ENCODE data around the gene GPC6.

GPC6 gene

DNA sequence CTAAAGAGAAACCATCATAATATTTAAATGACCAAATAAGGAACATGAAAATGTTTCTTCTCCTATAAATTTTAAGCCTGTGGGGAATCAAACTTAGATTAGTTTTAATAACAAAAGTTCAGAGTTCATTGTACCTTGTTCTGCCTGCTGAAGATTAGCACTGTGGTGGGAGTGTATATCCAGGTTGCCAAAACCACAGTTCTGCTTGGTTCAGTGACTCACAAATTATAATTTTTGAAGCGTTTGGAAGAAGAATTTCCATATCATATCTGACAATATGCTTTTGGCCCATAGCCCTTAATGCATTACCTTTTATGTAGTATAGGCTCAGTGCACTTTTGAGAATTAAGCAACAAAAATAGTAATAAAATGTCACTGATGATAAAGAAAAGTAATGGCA is 545.2 kb downstream of the GPC6 start:
- DNase-seq: no peak

DNA sequence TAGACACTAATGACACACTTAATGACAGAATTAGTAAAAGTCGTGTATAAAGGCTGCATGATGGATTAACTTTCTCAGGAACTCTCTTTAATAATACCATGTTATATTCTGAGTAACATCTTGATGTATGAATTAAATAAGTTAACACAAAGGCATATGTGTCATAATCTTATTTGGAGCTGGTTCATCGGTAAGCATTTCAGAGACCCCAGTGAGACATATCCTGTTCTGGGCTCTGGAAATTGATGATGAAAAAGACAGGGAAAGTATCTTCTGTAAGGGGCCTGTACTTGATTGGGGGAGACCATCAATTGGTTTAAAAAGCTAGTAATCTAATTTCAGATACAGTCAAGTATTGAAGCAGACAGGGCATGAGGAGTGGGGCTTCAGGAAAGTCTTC is 547.9 kb downstream of the GPC6 start:
- DNase-seq: no peak

DNA sequence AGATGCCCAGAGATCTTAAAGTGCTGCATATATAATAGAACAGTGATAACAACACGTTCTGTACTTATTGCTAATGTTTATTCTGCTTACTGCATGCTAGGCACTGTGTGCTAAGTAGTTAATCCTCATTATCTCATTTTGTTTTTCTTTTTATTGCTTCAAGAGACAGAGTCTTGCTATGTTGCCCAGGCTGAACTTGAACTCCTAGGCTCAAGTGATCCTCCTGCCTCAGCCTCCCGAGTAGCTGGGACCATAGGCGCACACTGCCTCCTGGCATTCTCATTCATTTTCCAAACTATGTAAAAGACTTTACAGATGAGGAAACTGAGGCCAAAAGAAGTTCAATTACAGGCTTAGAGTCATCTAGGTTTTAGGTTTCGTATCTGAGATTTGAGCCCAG is 548.4 kb downstream of the GPC6 start:
- DNase-seq: no peak

DNA sequence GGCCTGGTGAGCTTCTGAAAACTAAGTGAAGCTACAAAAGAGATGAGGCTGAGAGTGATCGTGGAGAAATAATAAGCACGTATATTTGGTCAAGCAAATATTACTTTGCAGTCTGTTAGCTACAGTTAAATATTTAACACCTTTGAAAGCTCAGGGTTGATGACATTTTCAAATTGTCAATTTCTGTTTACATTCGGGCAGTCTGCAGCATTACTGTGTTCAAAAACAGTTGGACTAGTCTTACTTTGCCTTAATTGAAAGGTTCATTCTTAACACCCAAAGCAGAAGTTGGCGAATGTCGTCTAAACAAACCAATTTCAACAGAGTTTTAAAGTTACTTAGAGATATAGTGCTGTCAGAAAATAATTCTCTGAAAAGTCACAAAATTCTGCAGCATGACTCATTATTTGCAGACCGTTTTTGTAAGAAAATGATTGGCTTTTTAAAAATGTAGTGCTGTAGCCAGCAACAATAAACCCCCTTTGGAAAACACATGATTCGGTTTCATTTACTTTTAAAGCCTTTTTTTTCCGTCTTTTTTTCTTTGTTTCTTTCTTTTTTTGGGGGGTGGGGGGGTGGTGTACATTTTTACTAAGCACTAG is 549.0 kb downstream of the GPC6 start:
- no peak for DNase-seq

DNA sequence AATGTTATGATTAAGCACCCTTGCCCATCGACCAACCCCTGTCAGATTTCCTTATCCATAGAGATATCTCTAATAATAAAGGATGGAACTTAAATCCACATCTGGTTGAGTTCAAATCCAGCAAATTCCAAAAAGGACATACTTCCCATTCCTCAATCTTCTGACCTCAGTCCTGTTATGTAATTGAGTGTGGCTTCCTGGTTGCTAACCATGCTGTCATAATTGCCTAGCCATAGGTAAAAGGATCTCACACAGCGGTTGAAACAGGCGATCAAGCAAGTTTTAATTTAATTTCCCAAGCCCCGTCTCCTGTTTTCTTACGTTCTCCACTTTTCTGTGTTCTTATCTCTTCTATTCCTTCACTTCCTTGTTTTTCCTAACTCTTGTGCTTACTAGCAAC is 550.3 kb downstream of the GPC6 start:
- no peak for DNase-seq

DNA sequence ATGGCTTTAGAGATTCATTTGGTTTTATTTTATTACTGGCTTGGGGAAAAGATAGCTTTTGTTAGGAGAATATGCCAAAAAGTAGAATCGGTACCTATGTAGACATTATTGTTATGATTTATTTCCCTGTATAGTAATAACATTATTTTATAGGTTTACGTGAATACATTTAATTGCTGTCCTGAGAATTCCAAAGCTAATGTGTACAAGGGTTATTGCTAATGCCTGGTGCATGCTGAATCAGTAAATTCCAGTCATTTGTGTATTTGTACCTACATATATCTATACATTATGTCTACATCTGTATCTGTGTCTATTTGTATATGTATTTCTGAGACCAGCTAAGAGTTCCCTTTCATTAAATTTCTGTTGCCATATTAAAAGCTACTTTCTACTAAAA is 550.9 kb downstream of the GPC6 start:
- DNase-seq: no peak

DNA sequence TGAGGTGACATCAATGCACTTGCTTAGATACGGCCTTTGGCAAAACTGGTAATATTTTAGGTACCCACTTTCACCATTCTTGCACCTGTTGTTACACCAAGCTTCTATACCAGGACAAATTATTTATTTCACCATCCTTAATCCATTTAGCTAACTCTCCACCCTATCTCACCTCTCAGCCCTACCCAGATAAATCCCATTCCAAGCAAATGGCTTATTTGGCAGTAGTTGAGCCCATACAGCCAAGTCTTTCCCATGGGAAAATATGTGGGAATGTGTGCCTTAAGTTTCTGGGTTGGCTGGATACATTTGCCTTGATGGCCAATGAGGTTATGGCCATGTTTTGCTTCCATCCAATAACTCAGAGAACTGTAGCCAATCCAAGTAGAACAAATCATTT is 551.9 kb downstream of the GPC6 start:
- no peak for DNase-seq

DNA sequence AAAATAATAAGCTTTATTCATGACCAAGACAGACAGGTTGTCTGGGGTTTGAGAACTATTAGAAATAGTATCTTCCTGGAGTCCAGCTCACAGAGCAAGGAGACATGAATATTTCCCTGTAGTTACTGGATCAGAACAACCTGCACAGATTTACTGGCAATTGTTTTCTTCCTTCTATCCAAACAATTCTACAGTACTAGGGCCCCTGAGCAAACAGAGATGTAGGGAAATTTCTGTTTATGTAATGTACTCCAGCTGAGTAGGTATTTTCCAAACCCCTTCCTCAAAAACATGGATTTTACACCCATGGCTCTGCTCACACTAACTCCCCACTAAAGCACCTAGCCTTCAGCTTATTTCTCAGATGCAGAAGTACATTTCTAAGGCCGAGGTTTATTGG is 557.6 kb downstream of the GPC6 start:
- DNase-seq: no peak

DNA sequence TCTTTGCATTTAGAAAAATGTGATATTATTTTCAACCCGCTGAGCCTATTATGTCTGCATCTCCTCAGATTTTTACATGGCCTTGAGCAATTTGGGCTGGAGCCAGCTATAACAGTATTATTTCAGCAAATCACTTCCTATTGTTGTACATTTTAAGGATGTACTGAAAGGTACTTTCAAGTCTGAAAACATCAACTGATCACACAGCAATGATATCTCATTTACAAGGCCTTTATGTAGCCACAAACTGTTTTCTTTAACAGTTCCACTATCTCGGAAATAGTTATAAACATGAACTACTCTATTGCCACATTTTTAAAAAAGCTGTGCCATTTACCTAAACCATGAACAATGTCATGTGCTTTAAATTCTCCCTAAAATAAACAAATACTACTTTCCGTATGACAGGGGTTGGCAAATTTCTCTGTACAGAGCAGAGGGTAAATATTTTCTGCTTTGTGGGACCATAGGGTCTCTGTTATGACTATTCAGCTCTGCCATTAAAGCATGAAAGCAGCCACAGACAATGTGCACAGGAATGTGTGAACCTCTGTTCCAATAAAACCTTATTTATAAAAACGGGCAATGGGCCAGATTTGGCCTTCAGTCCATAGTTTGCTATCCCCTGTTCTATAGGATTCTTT is 560.4 kb downstream of the GPC6 start:
- no peak for DNase-seq

DNA sequence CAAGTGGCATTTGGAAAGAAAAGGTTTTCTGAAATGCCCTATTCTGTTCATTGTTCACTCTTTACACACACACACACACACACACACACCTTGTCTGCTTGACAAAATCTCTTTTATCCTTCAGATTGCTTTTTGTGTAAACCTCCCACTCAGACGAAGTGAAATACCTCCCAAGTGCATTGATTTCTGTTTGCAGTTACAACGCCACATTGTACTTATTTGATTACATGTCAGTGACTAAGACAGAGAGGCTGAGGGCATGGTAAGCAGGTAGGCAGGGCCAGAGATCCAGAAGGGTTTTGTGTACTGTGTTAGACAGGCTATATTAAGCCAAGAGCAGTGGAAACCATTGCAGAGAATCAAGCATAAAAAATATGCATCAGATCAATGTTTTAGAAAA is 561.8 kb downstream of the GPC6 start:
- DNase-seq: no peak

DNA sequence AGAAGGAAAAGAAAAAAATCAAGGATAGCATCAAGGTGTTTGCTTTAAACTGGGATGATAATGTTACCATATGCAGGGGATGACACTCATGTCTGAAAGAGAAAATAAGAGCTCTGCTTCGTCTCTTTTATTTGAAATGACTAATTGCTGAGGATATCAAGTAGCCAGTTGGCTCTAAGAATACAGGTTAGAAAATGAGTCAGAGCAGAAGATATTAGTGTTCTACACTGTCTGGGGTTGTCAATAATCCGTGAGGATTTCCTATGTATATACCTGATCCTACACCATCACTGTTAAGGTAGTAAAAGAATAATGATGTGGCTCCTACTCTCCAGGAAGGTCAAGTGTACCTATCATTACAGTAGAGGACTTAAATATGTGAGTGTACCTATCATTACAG is 562.5 kb downstream of the GPC6 start:
- no peak for DNase-seq

DNA sequence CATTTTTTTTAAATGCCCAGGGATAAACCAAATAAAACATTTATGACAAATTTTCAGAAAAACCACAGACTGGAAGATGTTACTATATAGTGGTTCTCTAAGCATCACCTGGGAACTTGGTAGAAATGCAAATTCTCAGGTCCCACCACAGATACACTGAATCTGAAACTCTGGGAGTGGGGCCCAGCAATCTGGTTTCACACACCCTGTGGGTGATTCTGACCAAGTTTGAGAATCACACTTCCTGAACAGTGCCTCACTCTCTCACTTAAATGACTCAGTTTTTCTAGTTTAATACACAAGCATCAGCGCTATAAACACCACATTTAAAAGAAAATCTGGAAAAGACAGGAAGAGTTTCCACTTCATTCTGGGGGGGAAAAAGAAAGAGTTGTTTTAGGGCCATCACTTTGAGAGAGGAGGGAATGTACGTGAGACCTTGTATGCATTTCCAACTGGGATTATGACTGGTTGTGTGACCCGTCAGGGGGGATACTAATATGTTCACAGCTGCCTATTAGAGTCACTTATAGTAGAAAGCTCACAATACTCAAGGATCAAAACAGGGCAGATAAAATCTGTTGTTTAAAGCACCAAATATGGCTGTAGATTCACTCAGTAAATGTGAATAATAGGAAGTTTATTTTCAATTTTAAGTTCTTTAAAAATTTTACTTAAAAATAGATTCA is 567.7 kb downstream of the GPC6 start:
- DNase-seq: no peak

DNA sequence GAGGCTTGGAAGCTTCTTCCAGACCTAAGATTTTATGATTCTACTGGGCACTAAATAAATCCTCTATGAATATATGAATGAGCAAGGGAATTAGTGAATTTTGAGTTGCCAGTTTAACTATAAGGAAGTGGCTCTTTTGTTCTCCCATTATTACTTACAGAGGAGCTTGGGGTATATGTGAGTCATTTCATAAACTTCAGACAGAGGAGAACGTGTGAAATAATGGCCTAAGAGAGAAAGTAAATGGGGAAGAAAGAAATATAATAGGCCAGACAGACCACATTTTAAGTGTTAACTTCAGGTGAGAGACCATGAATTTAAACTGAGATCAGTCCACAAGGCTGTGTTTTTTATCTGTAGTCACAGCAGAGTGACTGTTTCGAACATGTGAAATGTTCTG is 570.9 kb downstream of the GPC6 start:
- no peak for DNase-seq

DNA sequence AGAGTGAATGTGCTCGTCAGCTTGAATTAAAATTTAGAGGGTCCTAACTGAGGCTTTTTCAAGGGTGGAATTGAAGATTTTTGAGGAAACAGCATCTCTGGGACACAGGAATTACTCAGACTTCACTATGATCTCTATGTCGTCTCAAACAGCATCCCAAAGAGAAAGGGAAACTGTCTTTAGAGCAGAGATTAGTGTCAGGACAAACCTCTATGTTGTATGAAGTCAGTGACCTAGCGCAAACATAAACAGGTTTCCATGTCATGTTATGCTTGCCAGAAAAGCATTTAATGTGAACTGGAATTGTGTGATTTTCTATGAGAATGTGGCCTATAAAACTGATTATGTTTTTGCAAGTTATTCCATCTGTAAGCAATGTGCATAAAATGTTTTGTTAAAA is 573.7 kb downstream of the GPC6 start:
- no peak for DNase-seq

DNA sequence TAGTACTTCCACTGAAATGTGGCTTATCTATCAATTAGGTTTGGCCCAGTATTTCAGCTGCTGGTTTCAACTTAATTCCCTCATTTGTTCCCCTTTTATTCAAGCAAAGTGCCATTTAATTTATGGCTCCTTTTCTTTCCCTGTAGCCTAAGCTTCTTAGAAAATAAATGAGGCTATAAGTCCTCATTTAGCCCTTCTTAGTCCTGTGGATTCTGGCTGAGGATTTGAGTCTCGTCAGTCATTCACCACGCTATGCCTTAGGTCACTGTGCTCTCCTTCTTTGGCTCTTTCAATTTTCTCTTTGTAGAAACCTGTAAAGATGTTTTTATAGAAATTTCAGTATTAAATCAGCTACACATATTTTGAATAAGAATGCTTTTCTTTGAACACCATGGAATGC is 579.1 kb downstream of the GPC6 start:
- no peak for DNase-seq

DNA sequence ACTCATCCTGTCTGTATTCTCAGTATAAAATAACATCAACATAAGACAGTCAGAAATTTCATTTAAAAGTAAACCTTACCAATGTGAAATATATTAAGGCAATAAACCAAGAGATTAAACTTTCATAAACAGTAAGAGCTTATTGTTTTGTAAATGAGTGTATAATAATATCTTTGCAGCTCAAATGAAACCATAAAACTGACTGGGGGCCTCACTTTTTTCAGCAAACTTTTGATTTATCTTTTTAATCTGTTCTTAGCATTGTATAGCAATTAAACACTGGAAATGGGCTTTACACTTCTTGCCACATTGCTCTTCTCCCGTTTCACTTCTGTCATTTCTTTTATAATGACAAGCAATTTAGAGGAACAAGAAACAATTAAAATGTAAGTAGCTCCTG is 580.3 kb downstream of the GPC6 start:
- DNase-seq: no peak

DNA sequence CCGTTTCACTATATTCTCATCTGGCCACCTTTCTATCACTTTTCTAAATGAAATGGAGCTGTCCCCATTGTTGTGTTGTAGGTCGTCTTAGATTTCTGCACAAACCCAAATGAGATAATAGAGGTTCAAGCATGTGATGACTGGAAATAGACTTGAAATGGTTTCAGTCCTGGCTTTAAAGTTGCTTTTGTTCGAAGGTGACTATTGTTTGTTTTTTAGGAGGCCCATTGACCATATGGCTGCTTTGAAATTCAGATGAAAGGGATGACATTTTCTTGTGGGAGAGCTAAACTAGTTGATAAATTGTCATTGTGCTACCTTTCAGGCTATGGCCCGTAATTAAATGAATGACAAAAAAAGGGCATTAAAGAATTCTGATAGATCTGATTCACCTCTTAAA is 583.7 kb downstream of the GPC6 start:
- no peak for DNase-seq

DNA sequence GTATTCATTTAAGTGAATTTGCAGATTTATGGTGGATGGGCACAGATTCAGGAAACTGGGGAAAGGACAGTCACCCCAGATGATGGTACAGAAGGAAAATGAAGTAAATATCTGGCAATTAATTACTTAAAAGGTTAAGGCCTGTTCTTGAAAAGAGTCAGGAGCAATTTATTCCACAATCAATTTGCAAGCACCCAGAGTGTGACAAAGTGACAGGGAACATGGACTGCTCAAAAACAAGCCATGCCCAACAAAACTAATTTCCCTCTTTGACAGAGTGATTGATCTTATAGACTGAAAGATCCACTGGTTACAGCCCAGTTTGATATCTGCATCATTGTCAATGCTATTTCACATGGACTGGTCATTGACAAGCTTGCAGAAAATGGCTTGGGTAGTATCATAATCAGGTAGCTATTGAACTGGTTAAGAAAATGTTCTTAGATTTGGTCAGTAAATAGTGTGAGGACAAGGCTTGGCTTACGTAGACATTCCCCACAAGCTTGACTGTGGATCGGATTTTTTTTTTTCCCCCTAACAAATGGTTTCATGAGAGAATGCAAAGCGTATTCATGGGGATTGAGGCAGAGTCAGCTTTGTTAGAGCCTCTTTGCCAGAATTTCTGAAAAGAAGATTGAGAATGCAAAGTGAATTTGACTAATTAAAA is 584.6 kb downstream of the GPC6 start:
- DNase-seq: no peak

DNA sequence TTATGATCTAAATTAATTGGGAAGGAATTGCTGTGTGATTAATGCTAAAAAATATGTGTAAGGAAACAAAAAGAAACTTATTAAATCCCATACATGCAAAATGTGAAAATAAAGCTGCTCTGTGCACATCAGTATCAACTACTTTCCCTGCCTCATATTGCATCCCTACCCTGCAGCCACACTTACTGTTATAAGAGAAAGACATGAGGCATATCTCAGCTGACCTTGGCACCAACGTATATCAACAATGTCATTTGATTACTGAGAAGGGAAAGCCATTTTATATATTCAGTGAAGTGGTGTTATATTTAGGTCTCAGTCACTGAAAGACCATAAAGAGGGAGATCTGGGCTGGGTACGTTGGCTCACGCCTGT is 585.1 kb downstream of the GPC6 start:
- DNase-seq: no peak

DNA sequence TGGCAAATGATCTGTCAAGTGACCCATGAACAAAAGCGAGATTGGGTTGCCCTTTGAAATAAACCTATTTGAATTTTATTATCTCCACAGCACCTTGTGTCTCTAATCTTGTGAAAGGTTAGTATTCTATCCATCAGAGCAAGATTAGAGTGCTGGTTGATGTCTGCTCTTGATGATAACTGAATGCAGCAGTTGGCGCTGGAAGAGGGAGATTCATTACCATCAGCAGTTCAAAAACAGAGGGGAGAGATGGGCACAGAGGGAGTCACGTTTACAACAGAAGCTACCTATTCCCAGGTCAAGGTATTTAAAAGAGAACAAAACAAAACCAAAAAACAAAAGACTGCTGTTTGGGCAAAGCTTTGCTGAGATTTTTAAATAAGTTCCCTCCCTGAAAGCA is 588.1 kb downstream of the GPC6 start:
- no peak for DNase-seq

DNA sequence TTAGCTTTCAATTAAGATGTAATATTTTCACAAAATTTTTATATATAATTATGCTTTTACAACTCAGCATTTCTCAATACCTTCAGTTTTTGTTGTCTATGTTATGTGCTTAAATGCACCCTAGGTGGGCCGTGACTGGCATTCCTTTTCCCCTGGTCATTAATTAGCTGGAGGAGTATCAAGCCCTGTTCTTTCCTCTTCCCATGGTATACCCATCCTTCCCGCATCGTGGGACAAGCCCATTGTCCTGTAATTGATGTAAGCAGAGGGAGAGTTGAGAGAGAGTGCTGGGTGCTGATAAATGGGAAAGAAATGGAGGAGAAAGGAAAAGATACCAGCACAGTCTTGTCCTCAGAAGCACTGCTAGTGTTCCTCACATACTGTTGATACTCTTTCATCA is 591.7 kb downstream of the GPC6 start:
- DNase-seq: no peak

DNA sequence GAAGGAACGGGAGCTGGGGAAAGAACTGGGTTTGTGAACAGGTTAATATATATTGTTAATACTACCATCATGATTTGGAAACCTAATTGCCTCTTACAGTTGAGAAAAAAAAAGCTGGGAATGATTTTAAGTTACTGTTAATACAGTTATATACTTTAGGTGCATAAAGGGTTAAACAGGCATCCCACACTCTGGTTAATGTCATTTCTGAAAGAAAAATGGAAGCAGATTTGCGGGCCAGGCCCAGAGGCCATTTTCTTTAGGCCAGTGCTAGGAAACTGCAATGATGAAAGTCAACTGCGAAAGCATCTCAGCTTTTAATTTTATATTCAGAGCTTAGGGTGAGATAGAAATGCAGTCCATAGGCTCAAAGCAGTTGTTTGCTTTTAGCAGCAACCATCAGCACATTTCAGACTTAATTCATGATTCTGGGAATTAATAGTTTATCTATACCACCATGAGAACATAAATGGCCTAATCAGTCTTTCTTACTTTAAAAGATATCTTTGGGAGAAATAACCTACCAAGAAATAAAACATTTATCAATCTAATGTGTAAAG is 592.8 kb downstream of the GPC6 start:
- no peak for DNase-seq

DNA sequence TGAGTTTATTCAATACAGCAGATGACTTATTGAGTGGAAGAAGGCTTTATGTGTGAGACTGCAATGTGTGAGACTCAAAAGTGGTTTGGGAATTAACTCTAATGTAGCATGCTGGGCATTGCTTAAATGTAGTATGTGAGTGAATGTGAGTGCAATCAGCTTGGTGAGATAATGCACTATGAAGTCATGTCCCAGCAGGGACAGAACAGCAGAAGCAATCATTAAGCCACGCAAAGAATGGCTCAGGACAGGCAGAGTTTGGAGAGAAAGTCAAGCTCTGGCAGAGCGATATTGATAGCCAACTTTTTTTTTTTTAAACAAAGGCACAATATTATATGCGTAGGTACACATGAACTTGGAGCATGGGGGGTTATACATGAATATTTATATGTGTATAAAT is 597.7 kb downstream of the GPC6 start:
- DNase-seq: no peak

Data from nucleus accumbens (tissue), 56 donors.